IMR-90 (cell line): Measurements from ENCODE around the gene PINLYP. TPM values are rescaled to one million over a fixed set of nuclear protein-coding genes. Genes with fewer than 3 reads are reported as not detected.

Experiments
- ATAC-seq: fragments of 200-7000 bp; cut with Tn5 transposase; 2 replicates; pipeline ENCODE4 v1.9.1; 2020; ENCODE audit warnings: low read depth, mild to moderate bottlenecking, moderate library complexity
- BruUV-seq: library from RNA; stranded (reverse); fragments of 400-500 nt; replicated peaks from 2 replicates; lab custom pipeline; 2021; lab: Mats Ljungman, UMichigan
- CTCF ChIA-PET: fragments of 300-600 bp; formaldehyde crosslinking; extraction: SDS; loops from one replicate; lab custom pipeline; 2021; ENCODE audit warnings: antibody characterized with exemption; lab: Yijun Ruan, JAX
- POLR2A ChIA-PET: fragments of 300-600 bp; sonication (Branson Sonifier 250); formaldehyde crosslinking; loops from one replicate; lab custom pipeline; 2022; ENCODE audit warnings: antibody characterized with exemption; ENCODE audit not compliant: unreplicated experiment; lab: Charles Lee
- DNase-seq: peaks from one replicate; pipeline ENCODE4 v3.0.0; 2013
- H2AFZ ChIP-seq: replicated peaks from 2 replicates; pipeline ENCODE3; 2013; ENCODE audit warnings: low read length, mild to moderate bottlenecking; ENCODE audit not compliant: poor library complexity
- H2AK5ac ChIP-seq: 2 replicates; pipeline ENCODE4 v1.6.1; 2013; ENCODE audit warnings: low read depth, low read length, inconsistent platforms
- H2AK9ac ChIP-seq: replicated peaks from 2 replicates; pipeline ENCODE3; 2013; ENCODE audit warnings: mild to moderate bottlenecking, low read depth, low read length, moderate library complexity; ENCODE audit not compliant: poor library complexity
- H2BK120ac ChIP-seq: 2 replicates; pipeline ENCODE4 v1.6.1; 2013; ENCODE audit warnings: low read depth, low read length, inconsistent platforms
- H2BK15ac ChIP-seq: 3 replicates; pipeline ENCODE4 v1.6.1; 2013; ENCODE audit warnings: low read depth, low read length, inconsistent platforms
- H2BK20ac ChIP-seq: 2 replicates; pipeline ENCODE4 v1.6.1; 2013; ENCODE audit warnings: low read depth, mild to moderate bottlenecking, inconsistent platforms, low read length, moderate library complexity
- H2BK5ac ChIP-seq: 2 replicates; pipeline ENCODE4 v1.6.1; 2013; ENCODE audit warnings: mild to moderate bottlenecking, low read depth, low read length, inconsistent platforms; ENCODE audit not compliant: poor library complexity, severe bottlenecking
- H3K14ac ChIP-seq: replicated peaks from 2 replicates; pipeline ENCODE4 v1.6.1; 2013; ENCODE audit warnings: low read depth, low read length, inconsistent platforms
- H3K18ac ChIP-seq: 2 replicates; pipeline ENCODE4 v1.6.1; 2013; ENCODE audit warnings: low read depth, low read length, control low read depth
- H3K23ac ChIP-seq: 2 replicates; pipeline ENCODE4 v1.6.1; 2013; ENCODE audit warnings: low read depth, low read length, inconsistent platforms
- H3K27ac ChIP-seq: 2 replicates; pipeline ENCODE4 v1.5.1; 2013; ENCODE audit warnings: mild to moderate bottlenecking, control low read depth, low read length; ENCODE audit not compliant: insufficient read depth
- H3K27me3 ChIP-seq: 2 replicates; pipeline ENCODE4 v1.6.1; 2013; ENCODE audit warnings: low read length; ENCODE audit not compliant: control insufficient read depth, insufficient read depth
- H3K36me3 ChIP-seq: 2 replicates; pipeline ENCODE4 v1.6.1; 2013; ENCODE audit warnings: low read length, mixed read lengths; ENCODE audit not compliant: control insufficient read depth, insufficient read depth
- H3K4ac ChIP-seq: 2 replicates; pipeline ENCODE4 v1.6.1; 2013; ENCODE audit warnings: low read depth, low read length, inconsistent platforms
- H3K4me1 ChIP-seq: 2 replicates; pipeline ENCODE4 v1.6.1; 2013; ENCODE audit warnings: low read length, mixed read lengths; ENCODE audit not compliant: control insufficient read depth, insufficient read depth
- H3K4me2 ChIP-seq: 2 replicates; pipeline ENCODE4 v1.6.1; 2013; ENCODE audit warnings: low read depth, mild to moderate bottlenecking, control low read depth, low read length, moderate library complexity
- H3K4me3 ChIP-seq: 2 replicates; pipeline ENCODE4 v1.5.1; 2013; ENCODE audit warnings: low read depth, mild to moderate bottlenecking, control low read depth, low read length, moderate library complexity; ENCODE audit not compliant: insufficient read depth
- H3K56ac ChIP-seq: 2 replicates; pipeline ENCODE4 v1.6.1; 2013; ENCODE audit warnings: low read length, inconsistent platforms; ENCODE audit not compliant: insufficient read depth; ENCODE audit errors: extremely low read depth
- H3K79me1 ChIP-seq, 2 experiments: 2 replicates each; pipeline ENCODE4 v1.6.1; 2013; ENCODE audit warnings: low read length in 2 of 2, inconsistent platforms in 1 of 2, low read depth in 1 of 2
- H3K9ac ChIP-seq: 2 replicates; pipeline ENCODE4 v1.6.1; 2013; ENCODE audit warnings: low read depth, low read length, control low read depth
- H3K9me1 ChIP-seq: 2 replicates; pipeline ENCODE4 v1.6.1; 2013; ENCODE audit warnings: low read length, inconsistent platforms; ENCODE audit not compliant: insufficient read depth
- H3K9me3 ChIP-seq: 2 replicates; pipeline ENCODE4 v1.6.1; 2013; ENCODE audit warnings: low read length; ENCODE audit not compliant: control insufficient read depth, insufficient read depth
- H4K20me1 ChIP-seq: 2 replicates; pipeline ENCODE4 v1.6.1; 2013; ENCODE audit warnings: low read length, inconsistent platforms; ENCODE audit not compliant: insufficient read depth
- H4K5ac ChIP-seq: 2 replicates; pipeline ENCODE4 v1.6.1; 2013; ENCODE audit warnings: mild to moderate bottlenecking, low read depth, low read length, control low read depth
- H4K8ac ChIP-seq, 2 experiments: 2 replicates each; pipeline ENCODE4 v1.6.1; 2013; ENCODE audit warnings: low read depth in 2 of 2, low read length in 2 of 2, control low read depth in 1 of 2, inconsistent platforms in 1 of 2
- H4K91ac ChIP-seq: 2 replicates; pipeline ENCODE4 v1.6.1; 2013; ENCODE audit warnings: low read depth, low read length, inconsistent platforms; ENCODE audit not compliant: insufficient read depth
- CEBPB ChIP-seq: IDR thresholded peaks from 2 replicates; pipeline ENCODE4 v1.6.1; 2012; ENCODE audit warnings: low read depth, low read length, improper control_type of control experiment
- CHD1 ChIP-seq: IDR thresholded peaks from 2 replicates; pipeline ENCODE4 v1.6.1; 2012; ENCODE audit warnings: low read depth, low read length, improper control_type of control experiment
- FOS ChIP-seq: fragments of 150-350 bp; IDR thresholded peaks from 2 replicates; pipeline ENCODE4 v1.6.1; 2016; ENCODE audit warnings: low read depth, low read length
- MAZ ChIP-seq: IDR thresholded peaks from 2 replicates; pipeline ENCODE4 v1.6.1; 2012; ENCODE audit warnings: low read depth, mild to moderate bottlenecking, low read length, improper control_type of control experiment, moderate library complexity, borderline replicate concordance
- NFE2L2 ChIP-seq: fragments of 150-350 bp; IDR thresholded peaks from 2 replicates; pipeline ENCODE4 v1.6.1; 2016; ENCODE audit warnings: low read depth, mild to moderate bottlenecking, low read length
- POLR2A ChIP-seq: IDR thresholded peaks from 2 replicates; pipeline ENCODE4 v1.6.1; 2012; ENCODE audit warnings: mild to moderate bottlenecking, low read depth, low read length
- RAD21 ChIP-seq: IDR thresholded peaks from 2 replicates; pipeline ENCODE4 v1.6.1; 2012; ENCODE audit warnings: low read length, improper control_type of control experiment
- RCOR1 ChIP-seq: IDR thresholded peaks from 2 replicates; pipeline ENCODE4 v1.6.1; 2012; ENCODE audit warnings: mild to moderate bottlenecking, low read length, improper control_type of control experiment; ENCODE audit not compliant: insufficient replicate concordance
- WGBS, 2 experiments: methylation state at CpG; one replicate each; pipeline versions ENCODE4 v1.1.5 to v1.1.7; 2013; ENCODE audit warnings: missing lambda C conversion rate in 2 of 2; ENCODE audit not compliant: insufficient read length in 1 of 2; ENCODE audit errors: extremely low coverage in 2 of 2; 5-methylcytosine and 5-hydroxymethylcytosine counted together
- dilution Hi-C: fragments of 300-500 bp; cut with HindIII; formaldehyde crosslinking; loops from one replicate; pipeline ENCODE4 v1.14.3; 2018; ENCODE audit warnings: low sequenced_read_pairs; ENCODE audit not compliant: unreplicated experiment
- in situ Hi-C: fragments of 300-500 bp; cut with MboI; formaldehyde crosslinking; loops from 3 replicates; pipeline ENCODE4 v1.14.3; 2019; ENCODE audit warnings: low sequenced_read_pairs, inconsistent platforms, mixed read lengths
- intact Hi-C: fragments of 100-400 bp; cut with micrococcal nuclease; formaldehyde crosslinking; loops from 2 replicates; pipeline ENCODE4 v1.10.0; 2022
- polyA plus RNA-seq, 3 experiments: library from polyadenylated mRNA; depleted of rRNA; stranded (reverse); fragments of >200 nt; gene quantifications; 2 replicates each; pipeline ENCODE4 v1.2.3, GENCODE V29; 2012; ENCODE audit warnings: low replicate concordance in 1 of 3
- total RNA-seq: library from RNA; depleted of rRNA; stranded (reverse); fragments of >200 nt; gene quantifications from 2 replicates; pipeline ENCODE4 v1.2.3, GENCODE V29; 2012
- TF ChIP-seq, protein P1 (sequence below): fragments of 150-350 bp; IDR thresholded peaks from 2 replicates; pipeline ENCODE4 v1.6.1; 2016; ENCODE audit warnings: low read depth, mild to moderate bottlenecking, low read length, moderate library complexity, borderline replicate concordance
- TF ChIP-seq, protein P2 (sequence below): conservative IDR thresholded peaks from 2 replicates; pipeline ENCODE4 v1.5.1; 2012; ENCODE audit warnings: mild to moderate bottlenecking, low read depth, low read length, improper control_type of control experiment
- TF ChIP-seq, protein P3 (sequence below): fragments of 150-350 bp; IDR thresholded peaks from 2 replicates; pipeline ENCODE4 v1.6.1; 2017; ENCODE audit warnings: mild to moderate bottlenecking, antibody characterized with exemption, low read length, low read depth

The PINLYP gene
- total and polyA plus RNA-seq, 2 of the 4 experiments (the other 2 are of a cell fraction) = 0.54 to 1.4 TPM

DNA sequence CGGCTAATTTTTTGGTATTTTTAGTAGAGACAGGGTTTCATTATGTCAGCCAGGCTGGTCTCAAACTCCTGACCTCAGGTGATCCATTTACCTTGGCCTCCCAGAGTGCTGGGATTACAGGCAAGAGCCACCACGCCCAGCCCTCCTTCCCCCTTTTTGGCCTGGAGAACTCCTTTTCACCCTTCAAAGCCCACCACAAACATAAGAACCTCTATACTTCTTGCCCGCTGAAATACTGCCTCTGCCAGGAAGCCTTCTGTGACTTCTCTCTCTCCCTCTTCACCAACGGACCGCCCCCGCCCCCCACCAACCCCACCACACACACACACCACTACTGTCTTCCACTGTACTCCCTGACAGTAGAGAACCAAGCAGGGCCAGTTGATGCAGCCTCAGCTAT, 41.4 kb downstream of the PINLYP start:
- H3K9me3 ChIP-seq = no peaks in the 10 kb centered on the region
- no peak overlapping the region for H4K8ac ChIP-seq
- H4K20me1 ChIP-seq = no peaks in the 10 kb centered on the region; the same call in 1 of the 2 replicates
- TF ChIP-seq CHD1 = no peak
- TF ChIP-seq POLR2A = no peak
- no peak for TF ChIP-seq RAD21
- TF ChIP-seq, protein P1, sequence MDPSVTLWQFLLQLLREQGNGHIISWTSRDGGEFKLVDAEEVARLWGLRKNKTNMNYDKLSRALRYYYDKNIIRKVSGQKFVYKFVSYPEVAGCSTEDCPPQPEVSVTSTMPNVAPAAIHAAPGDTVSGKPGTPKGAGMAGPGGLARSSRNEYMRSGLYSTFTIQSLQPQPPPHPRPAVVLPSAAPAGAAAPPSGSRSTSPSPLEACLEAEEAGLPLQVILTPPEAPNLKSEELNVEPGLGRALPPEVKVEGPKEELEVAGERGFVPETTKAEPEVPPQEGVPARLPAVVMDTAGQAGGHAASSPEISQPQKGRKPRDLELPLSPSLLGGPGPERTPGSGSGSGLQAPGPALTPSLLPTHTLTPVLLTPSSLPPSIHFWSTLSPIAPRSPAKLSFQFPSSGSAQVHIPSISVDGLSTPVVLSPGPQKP = no peak
- no peak for TF ChIP-seq CEBPB
- TF ChIP-seq FOS = no peak
- TF ChIP-seq MAZ = no peak
- TF ChIP-seq RCOR1 = no peak
- TF ChIP-seq, protein P2, sequence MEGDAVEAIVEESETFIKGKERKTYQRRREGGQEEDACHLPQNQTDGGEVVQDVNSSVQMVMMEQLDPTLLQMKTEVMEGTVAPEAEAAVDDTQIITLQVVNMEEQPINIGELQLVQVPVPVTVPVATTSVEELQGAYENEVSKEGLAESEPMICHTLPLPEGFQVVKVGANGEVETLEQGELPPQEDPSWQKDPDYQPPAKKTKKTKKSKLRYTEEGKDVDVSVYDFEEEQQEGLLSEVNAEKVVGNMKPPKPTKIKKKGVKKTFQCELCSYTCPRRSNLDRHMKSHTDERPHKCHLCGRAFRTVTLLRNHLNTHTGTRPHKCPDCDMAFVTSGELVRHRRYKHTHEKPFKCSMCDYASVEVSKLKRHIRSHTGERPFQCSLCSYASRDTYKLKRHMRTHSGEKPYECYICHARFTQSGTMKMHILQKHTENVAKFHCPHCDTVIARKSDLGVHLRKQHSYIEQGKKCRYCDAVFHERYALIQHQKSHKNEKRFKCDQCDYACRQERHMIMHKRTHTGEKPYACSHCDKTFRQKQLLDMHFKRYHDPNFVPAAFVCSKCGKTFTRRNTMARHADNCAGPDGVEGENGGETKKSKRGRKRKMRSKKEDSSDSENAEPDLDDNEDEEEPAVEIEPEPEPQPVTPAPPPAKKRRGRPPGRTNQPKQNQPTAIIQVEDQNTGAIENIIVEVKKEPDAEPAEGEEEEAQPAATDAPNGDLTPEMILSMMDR = no peak
- no peak for TF ChIP-seq NFE2L2
- TF ChIP-seq, protein P3, sequence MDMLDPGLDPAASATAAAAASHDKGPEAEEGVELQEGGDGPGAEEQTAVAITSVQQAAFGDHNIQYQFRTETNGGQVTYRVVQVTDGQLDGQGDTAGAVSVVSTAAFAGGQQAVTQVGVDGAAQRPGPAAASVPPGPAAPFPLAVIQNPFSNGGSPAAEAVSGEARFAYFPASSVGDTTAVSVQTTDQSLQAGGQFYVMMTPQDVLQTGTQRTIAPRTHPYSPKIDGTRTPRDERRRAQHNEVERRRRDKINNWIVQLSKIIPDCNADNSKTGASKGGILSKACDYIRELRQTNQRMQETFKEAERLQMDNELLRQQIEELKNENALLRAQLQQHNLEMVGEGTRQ = no peak
- H3K14ac ChIP-seq = no peak overlapping the region
- no peak overlapping the region for H3K4ac ChIP-seq
- no TSS peak for BruUV-seq
- dilution Hi-C loops = no loop called here
- H3K27me3 ChIP-seq = no peaks in the 10 kb centered on the region
- H3K36me3 ChIP-seq = peaks cover 18% of the 10 kb centered on the region
- H3K4me1 ChIP-seq = peaks cover 6% of the 10 kb centered on the region
- DNase-seq (no peak), ATAC-seq (no peak)
- H3K23ac ChIP-seq = no peak overlapping the region
- peaks cover 35 to 72% of the 10 kb centered on the region in 2 experiments for H3K79me1 ChIP-seq
- intact Hi-C loops = no loop called here
- H2BK5ac ChIP-seq = no peak overlapping the region
- ChIA-PET POLR2A (no interaction called here), CTCF (interaction anchor here (0.6 kb wide), 1 partner anchor 87 kb away, joined by 3 read pairs; no protein-coding TSS in a partner anchor)
- no peak overlapping the region for H2AK5ac ChIP-seq
- no peak overlapping the region for H4K91ac ChIP-seq
- no peak overlapping the region for H3K56ac ChIP-seq
- WGBS, 2 experiments = 100% methylated on average over 1 of the region's 6 CpGs; no CpG with 5 or more reads in 1 of the 2 experiments
- in situ Hi-C loops = no loop called here
- no peak overlapping the region for H2BK20ac ChIP-seq
- no peak overlapping the region for H2AK9ac ChIP-seq
- H3K18ac ChIP-seq = no peak overlapping the region
- H4K5ac ChIP-seq = no peak overlapping the region
- H2AFZ ChIP-seq = no peak overlapping the region
- H2BK120ac ChIP-seq = no peak overlapping the region
- peaks cover 7% of the 10 kb centered on the region for H3K9me1 ChIP-seq
- H2BK15ac ChIP-seq = no peak overlapping the region
- H3K4me2 ChIP-seq = no peak overlapping the region
- H3K4me3 ChIP-seq = no peak overlapping the region
- no peak overlapping the region for H3K27ac ChIP-seq
- H3K9ac ChIP-seq = no peak overlapping the region
